T-cell (primary cell): ENCODE measurements around the gene DDX56. TPM values are rescaled to one million over a fixed set of nuclear protein-coding genes. Genes with fewer than 3 reads are reported as not detected.

ENCODE experiments used
- ATAC-seq, 4 experiments: fragments of 200-7000 bp in 3 of 4; fragments of 150-1000 bp in 1 of 4; cut with Tn5 transposase; replicated peaks in 1 of 4; 1 replicate in 3 of 4; 2 replicates in 1 of 4; pipeline ENCODE4 v1.10.0; 2021; ENCODE audit warnings: moderate library complexity in 3 of 4, mild to moderate bottlenecking in 2 of 4, moderate number of reproducible peaks in 1 of 4
- CTCF ChIA-PET, 2 donors: fragments of 300-600 bp; sonication (Branson Sonifier 250); formaldehyde crosslinking; loops; one replicate each; lab custom pipeline; 2022; ENCODE audit warnings: antibody characterized with exemption in 2 of 2; lab: Charles Lee
- POLR2A ChIA-PET, 2 donors: fragments of 300-600 bp; sonication (Branson Sonifier 250); formaldehyde crosslinking; loops; one replicate each; lab custom pipeline; 2022; ENCODE audit warnings: antibody characterized with exemption in 2 of 2; lab: Charles Lee
- DNase-seq, 35 experiments: peaks; one replicate each; pipeline versions ENCODE4 v3.0.0 to v3.0.0-alpha.2; 2013 to 2023
- H3K27ac ChIP-seq: one replicate; pipeline ENCODE4 v1.5.1; 2013; ENCODE audit warnings: low read length
- H3K27me3 ChIP-seq, 2 experiments: replicated peaks in 1 of 2; 1 replicate in 1 of 2; 2 replicates in 1 of 2; pipeline versions ENCODE4 v1.6.1 to v1.7.0; 2013; ENCODE audit warnings: low read length in 1 of 2, mixed read lengths in 1 of 2; ENCODE audit not compliant: control insufficient read depth in 2 of 2, insufficient read depth in 2 of 2; ENCODE audit errors: extremely low read depth in 1 of 2
- H3K36me3 ChIP-seq, 2 donors: 1 replicate in 1 of 2; 2 replicates in 1 of 2; pipeline versions ENCODE4 v1.6.1 to v1.7.0; 2013; ENCODE audit warnings: low read length in 1 of 2; ENCODE audit not compliant: control insufficient read depth in 2 of 2, insufficient read depth in 1 of 2; ENCODE audit errors: extremely low read depth in 1 of 2
- H3K4me1 ChIP-seq, 2 experiments: 1 replicate in 1 of 2; 2 replicates in 1 of 2; pipeline versions ENCODE4 v1.6.1 to v1.7.0; 2013; ENCODE audit warnings: low read length in 2 of 2, mixed read lengths in 1 of 2; ENCODE audit not compliant: insufficient read depth in 2 of 2, control insufficient read depth in 1 of 2; ENCODE audit errors: extremely low read depth in 1 of 2
- H3K4me3 ChIP-seq, 2 donors: 1 replicate in 1 of 2; 2 replicates in 1 of 2; pipeline versions ENCODE4 v1.5.1 to v1.7.0; 2013; ENCODE audit warnings: mild to moderate bottlenecking in 2 of 2, low read length in 1 of 2, moderate library complexity in 1 of 2; ENCODE audit not compliant: control insufficient read depth in 1 of 2; ENCODE audit errors: extremely low read depth in 1 of 2
- H3K9me3 ChIP-seq: 2 replicates; pipeline ENCODE4 v1.7.0; 2013
- H3K27ac Mint-ChIP-seq, 2 donors: one replicate each; pipeline ENCODE4 v1.8.0; 2020 to 2021; ENCODE audit warnings: mild to moderate bottlenecking in 2 of 2, mixed read lengths in 2 of 2
- H3K27me3 Mint-ChIP-seq, 2 donors: one replicate each; pipeline ENCODE4 v1.8.0; 2021 to 2022; ENCODE audit warnings: mixed read lengths in 2 of 2
- H3K36me3 Mint-ChIP-seq: one replicate; pipeline ENCODE4 v1.8.0; 2021; ENCODE audit warnings: mixed read lengths
- H3K4me1 Mint-ChIP-seq, 3 donors: one replicate each; pipeline ENCODE4 v1.8.0; 2020 to 2022; ENCODE audit warnings: mixed read lengths in 3 of 3, mild to moderate bottlenecking in 1 of 3
- H3K4me3 Mint-ChIP-seq, 3 donors: one replicate each; pipeline ENCODE4 v1.8.0; 2020 to 2022; ENCODE audit warnings: mild to moderate bottlenecking in 3 of 3, mixed read lengths in 3 of 3, moderate library complexity in 3 of 3
- H3K9me3 Mint-ChIP-seq, 3 donors: one replicate each; pipeline ENCODE4 v1.8.0; 2020 to 2022; ENCODE audit warnings: mixed read lengths in 3 of 3
- WGBS: methylation state at CpG from one replicate; pipeline ENCODE4 v1.1.5; 2013; ENCODE audit warnings: missing lambda C conversion rate; ENCODE audit not compliant: insufficient coverage; 5-methylcytosine and 5-hydroxymethylcytosine counted together
- total RNA-seq, 35 experiments: library from RNA in 6 of 35; stranded (reverse) in 6 of 35; fragments of 120-200 nt in 1 of 35; gene quantifications; one replicate each; pipeline versions ENCODE4 v1.2.1 to v1.2.4 and lab custom pipeline; 2013 to 2026

The DDX56 gene
- total RNA-seq, 5 donors from 2014 or later (not counting 1 experiment from before 2014, with no cell fraction given): 97.5 to 118 (median 107) TPM

GRCh38 chr7:44549457-44549856 is 24.3 kb downstream of the DDX56 start:
- no CpG with 5 or more reads among the region's 3 CpGs for WGBS
- Histone ChIP-seq H3K27me3 (peaks cover 0 to 13% of the 10 kb centered on the region in 2 experiments), H3K36me3 (no peaks in the 10 kb centered on the region), H3K9me3 (no peaks in the 10 kb centered on the region), H3K4me3 (no peak overlapping the region), H3K27ac (no peak overlapping the region), H3K4me1 (no peaks in the 10 kb centered on the region)
- Mint-ChIP-seq H3K27ac (no peak overlapping the region), H3K36me3 (no peaks in the 10 kb centered on the region), H3K4me1 (peaks cover 4 to 6% (median 5%) of the 10 kb centered on the region in 3 donors), H3K9me3 (no peaks in the 10 kb centered on the region), H3K4me3 (no peak overlapping the region), H3K27me3 (peaks cover 8 to 11% of the 10 kb centered on the region in 2 donors)
- ATAC-seq (no peak), DNase-seq (no peak)
- POLR2A ChIA-PET: no interaction called here
- CTCF ChIA-PET: interaction anchor here in 1 of 2 donors (0.6 kb wide), 1 partner anchor 55 kb away, joined by 3 read pairs; no protein-coding TSS in a partner anchor

DNA sequence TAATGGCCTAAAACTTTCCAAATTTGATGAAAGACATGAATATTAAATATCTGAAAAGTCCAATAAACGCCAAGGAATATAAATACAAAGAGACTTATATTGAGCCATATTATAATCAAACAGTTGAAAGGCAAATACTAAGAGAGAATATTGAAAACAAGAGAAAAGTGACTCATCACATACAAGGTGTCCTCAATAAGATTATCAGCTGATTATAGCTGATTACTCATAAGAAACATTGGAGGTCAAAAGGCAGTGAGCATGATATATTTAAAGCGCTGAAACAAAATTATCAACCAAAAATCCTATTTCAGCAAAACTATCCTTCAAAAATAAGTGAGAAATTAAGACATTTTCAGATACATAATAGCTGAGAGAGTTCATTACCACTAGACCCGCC is 24.8 kb downstream of the DDX56 start:
- Mint-ChIP-seq H3K36me3 (no peaks in the 10 kb centered on the region), H3K4me1 (peaks cover 4 to 6% (median 5%) of the 10 kb centered on the region in 3 donors), H3K27me3 (peaks cover 8 to 11% of the 10 kb centered on the region in 2 donors), H3K4me3 (no peak overlapping the region), H3K9me3 (no peaks in the 10 kb centered on the region), H3K27ac (no peak overlapping the region)
- no peaks in the 10 kb centered on the region for H3K36me3 ChIP-seq
- DNase-seq (no peak), ATAC-seq (no peak)
- no CpG with 5 or more reads among the region's 3 CpGs for WGBS
- no peaks in the 10 kb centered on the region for H3K9me3 ChIP-seq
- no peak overlapping the region for H3K27ac ChIP-seq
- peaks cover 0 to 13% of the 10 kb centered on the region in 2 experiments for H3K27me3 ChIP-seq
- H3K4me1 ChIP-seq: no peaks in the 10 kb centered on the region
- H3K4me3 ChIP-seq: no peak overlapping the region
- POLR2A ChIA-PET: no interaction called here
- CTCF ChIA-PET: no interaction called here

- DNase-seq (no peak), ATAC-seq (peak in 1 of 4 experiments; percentile 39)
- H3K4me3 ChIP-seq: no peak overlapping the region
- no peaks in the 10 kb centered on the region for H3K36me3 Mint-ChIP-seq
- no peak overlapping the region for H3K27ac ChIP-seq
- no peak overlapping the region for H3K27ac Mint-ChIP-seq
- peaks cover 7 to 8% of the 10 kb centered on the region in 2 donors for H3K27me3 Mint-ChIP-seq
- CTCF ChIA-PET: no interaction called here
- WGBS: 68% methylated on average over 4 of the region's 6 CpGs
- H3K36me3 ChIP-seq: no peaks in the 10 kb centered on the region
- no peaks in the 10 kb centered on the region for H3K9me3 Mint-ChIP-seq
- H3K4me1 ChIP-seq: no peaks in the 10 kb centered on the region
- POLR2A ChIA-PET: interaction anchor here (0.6 kb wide), 3 partner anchors 281 to 583 kb away, joined by 3 to 4 read pairs (median 3); no protein-coding TSS in a partner anchor
- H3K9me3 ChIP-seq: no peaks in the 10 kb centered on the region
- H3K27me3 ChIP-seq: peaks cover 0 to 9% of the 10 kb centered on the region in 2 experiments
- peaks cover 4 to 6% (median 5%) of the 10 kb centered on the region in 3 donors for H3K4me1 Mint-ChIP-seq
- no peak overlapping the region for H3K4me3 Mint-ChIP-seq
Measured at GRCh38 chr7:44547536-44548231, 26.0 kb downstream of the DDX56 start.

- Histone ChIP-seq H3K27me3 (peaks cover 0 to 16% of the 10 kb centered on the region in 2 experiments), H3K27ac (no peak overlapping the region), H3K36me3 (no peaks in the 10 kb centered on the region), H3K9me3 (no peaks in the 10 kb centered on the region), H3K4me1 (no peaks in the 10 kb centered on the region), H3K4me3 (no peak overlapping the region)
- ATAC-seq: no peak
- Mint-ChIP-seq H3K27me3 (peaks cover 4 to 6% of the 10 kb centered on the region in 2 donors), H3K27ac (no peak overlapping the region), H3K4me1 (peaks cover 0 to 5% (median 4%) of the 10 kb centered on the region in 3 donors), H3K9me3 (no peaks in the 10 kb centered on the region), H3K36me3 (no peaks in the 10 kb centered on the region), H3K4me3 (no peak overlapping the region)
- ChIA-PET CTCF (interaction anchor here in 1 of 2 donors (0.6 kb wide), 1 partner anchor 345 kb away, joined by 3 read pairs; no protein-coding TSS in a partner anchor), POLR2A (no interaction called here)
- WGBS: 67% methylated on average over 3 of the region's 6 CpGs
- DNase-seq: no peak
Measured at GRCh38 chr7:44541876-44542610, 31.7 kb downstream of the DDX56 start.

GRCh38 chr7:44541028-44541869 is 32.5 kb downstream of the DDX56 start, which contains the start of gene NPC1L1:
Gene NPC1L1, minus strand, starts transcription at chr7:44541330. Its CDS starts 71 bp downstream, at chr7:44541259.
- Histone ChIP-seq H3K27ac (no peak within 1 kb of the TSS), H3K9me3 (no peaks in the 10 kb centered on the region), H3K4me1 (no peaks in the 10 kb centered on the region), H3K36me3 (no peaks in the 10 kb centered on the region), H3K27me3 (peaks cover 0 to 11% of the 10 kb centered on the region in 2 experiments), H3K4me3 (no peak within 1 kb of the TSS)
- Mint-ChIP-seq H3K27ac (no peak within 1 kb of the TSS), H3K36me3 (no peaks in the 10 kb centered on the region), H3K4me3 (no peak within 1 kb of the TSS), H3K27me3 (peaks cover 0 to 4% of the 10 kb centered on the region in 2 donors), H3K4me1 (no peaks in the 10 kb centered on the region), H3K9me3 (no peaks in the 10 kb centered on the region)
- DNase-seq (no peak), ATAC-seq (no peak)
- ChIA-PET POLR2A (no interaction called here), CTCF (no interaction called here)
- 85% methylated on average over 18 of the region's 20 CpGs for WGBS

GRCh38 chr7:44540592-44541027 is 33.1 kb downstream of the DDX56 start:
- POLR2A ChIA-PET: no interaction called here
- CTCF ChIA-PET: no interaction called here
- peaks cover 0 to 11% of the 10 kb centered on the region in 2 experiments for H3K27me3 ChIP-seq

More at GRCh38 chr7:44540592-44541027, 33.1 kb downstream of the DDX56 start:
- H3K36me3 ChIP-seq: no peaks in the 10 kb centered on the region
- Mint-ChIP-seq H3K4me3 (no peak overlapping the region), H3K27ac (no peak overlapping the region), H3K9me3 (no peaks in the 10 kb centered on the region), H3K36me3 (no peaks in the 10 kb centered on the region), H3K4me1 (no peaks in the 10 kb centered on the region), H3K27me3 (peaks cover 0 to 4% of the 10 kb centered on the region in 2 donors)
- H3K4me3 ChIP-seq: no peak overlapping the region
- no peaks in the 10 kb centered on the region for H3K9me3 ChIP-seq
- WGBS: 80% methylated on average over 5 of the region's 5 CpGs
- H3K27ac ChIP-seq: no peak overlapping the region
- ATAC-seq (no peak), DNase-seq (no peak)
- H3K4me1 ChIP-seq: no peaks in the 10 kb centered on the region
